RWPE2 (cell line): ENCODE data around the gene GPR148.
A peak's percentile ranks its signal among the peaks of the same experiment; 100 is the strongest.

Source experiments
- ATAC-seq: fragments of 200-7000 bp; cut with Tn5 transposase; 3 replicates; pipeline ENCODE4 v1.9.1; 2021; ENCODE audit warnings: low read depth
- DNase-seq: peaks from one replicate; pipeline ENCODE4 v3.0.0-alpha.2; 2020; ENCODE audit warnings: low spot score
- H3K27ac ChIP-seq: fragments of 450-650 bp; 2 replicates; pipeline ENCODE4 v1.5.1; 2017; ENCODE audit warnings: mild to moderate bottlenecking; ENCODE audit not compliant: poor library complexity, severe bottlenecking
- H3K27me3 ChIP-seq: fragments of 250-450 bp; sonication (Bioruptor Pico); 2 replicates; pipeline ENCODE4 v1.5.1; 2021; ENCODE audit warnings: mild to moderate bottlenecking, moderate library complexity; ENCODE audit not compliant: insufficient read depth, poor library complexity, severe bottlenecking
- H3K36me3 ChIP-seq: fragments of 250-450 bp; sonication (Bioruptor Pico); 2 replicates; pipeline ENCODE4 v1.5.1; 2020; ENCODE audit warnings: low read depth, mild to moderate bottlenecking, moderate library complexity
- H3K4me1 ChIP-seq: fragments of 250-450 bp; sonication (Bioruptor Pico); 2 replicates; pipeline ENCODE4 v1.5.1; 2021; ENCODE audit warnings: mild to moderate bottlenecking, moderate library complexity; ENCODE audit not compliant: insufficient read depth, poor library complexity, severe bottlenecking
- H3K4me3 ChIP-seq: fragments of 250-450 bp; sonication (Bioruptor Pico); 2 replicates; pipeline ENCODE4 v1.5.1; 2021; ENCODE audit warnings: mild to moderate bottlenecking, moderate library complexity; ENCODE audit not compliant: severe bottlenecking
- H3K9me3 ChIP-seq: fragments of 250-450 bp; sonication (Bioruptor Pico); 2 replicates; pipeline ENCODE4 v1.5.1; 2021; ENCODE audit warnings: mild to moderate bottlenecking, moderate library complexity; ENCODE audit not compliant: severe bottlenecking
- TF ChIP-seq, protein P1 (sequence below): fragments of 450-650 bp; IDR thresholded peaks from one replicate; pipeline ENCODE4 v1.5.1; 2017; ENCODE audit warnings: mild to moderate bottlenecking, moderate library complexity; ENCODE audit not compliant: poor library complexity, severe bottlenecking

Gene GPR148

DNA sequence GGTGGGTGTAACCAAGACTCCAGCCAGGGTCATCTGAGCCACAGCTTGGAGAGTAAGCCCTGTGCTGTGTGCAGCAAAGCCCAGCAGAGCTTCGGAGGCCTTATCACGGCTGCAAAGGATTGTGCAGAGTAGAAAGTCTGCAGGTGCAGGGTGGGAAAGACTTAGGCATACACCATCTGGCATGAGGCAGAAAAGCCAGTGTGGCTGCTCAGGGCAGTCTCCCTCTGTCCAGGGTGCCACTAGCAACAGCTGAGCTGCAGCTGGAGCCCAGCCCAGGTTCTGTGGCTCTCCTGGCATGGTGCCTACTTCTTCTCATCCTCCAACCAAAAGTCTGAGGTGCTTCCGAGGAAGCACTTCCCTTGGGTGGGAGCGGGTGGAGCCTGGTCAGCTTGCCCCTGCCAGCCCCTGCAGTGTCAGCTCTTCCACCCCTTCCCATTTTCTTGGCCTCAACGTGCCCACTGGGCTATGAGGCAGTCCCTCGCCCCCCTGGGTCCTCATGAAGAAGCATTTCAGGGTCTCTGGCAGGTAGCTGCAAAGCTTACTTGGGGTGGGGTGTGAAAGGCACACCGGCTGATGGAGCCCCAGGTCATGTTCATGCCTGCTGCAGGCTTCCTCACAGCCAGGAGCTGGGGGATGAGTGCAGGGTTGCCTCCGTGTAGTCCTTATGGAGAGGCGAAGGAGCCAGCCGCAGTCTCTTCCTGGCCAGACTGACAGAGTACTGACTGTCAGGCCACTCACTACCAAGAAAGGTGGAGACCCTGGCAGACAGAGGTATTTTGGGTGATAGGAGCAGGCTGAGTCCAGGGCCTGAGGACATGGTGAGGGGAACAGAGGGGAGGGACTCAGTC is 31.3 kb downstream of the GPR148 start:
- Histone ChIP-seq H3K27ac (no peak overlapping the region), H3K4me1 (no peaks in the 10 kb centered on the region), H3K27me3 (peaks cover 31% of the 10 kb centered on the region), H3K4me3 (no peak overlapping the region), H3K36me3 (no peaks in the 10 kb centered on the region), H3K9me3 (no peaks in the 10 kb centered on the region)
- DNase-seq = no peak
- TF ChIP-seq, protein P1, sequence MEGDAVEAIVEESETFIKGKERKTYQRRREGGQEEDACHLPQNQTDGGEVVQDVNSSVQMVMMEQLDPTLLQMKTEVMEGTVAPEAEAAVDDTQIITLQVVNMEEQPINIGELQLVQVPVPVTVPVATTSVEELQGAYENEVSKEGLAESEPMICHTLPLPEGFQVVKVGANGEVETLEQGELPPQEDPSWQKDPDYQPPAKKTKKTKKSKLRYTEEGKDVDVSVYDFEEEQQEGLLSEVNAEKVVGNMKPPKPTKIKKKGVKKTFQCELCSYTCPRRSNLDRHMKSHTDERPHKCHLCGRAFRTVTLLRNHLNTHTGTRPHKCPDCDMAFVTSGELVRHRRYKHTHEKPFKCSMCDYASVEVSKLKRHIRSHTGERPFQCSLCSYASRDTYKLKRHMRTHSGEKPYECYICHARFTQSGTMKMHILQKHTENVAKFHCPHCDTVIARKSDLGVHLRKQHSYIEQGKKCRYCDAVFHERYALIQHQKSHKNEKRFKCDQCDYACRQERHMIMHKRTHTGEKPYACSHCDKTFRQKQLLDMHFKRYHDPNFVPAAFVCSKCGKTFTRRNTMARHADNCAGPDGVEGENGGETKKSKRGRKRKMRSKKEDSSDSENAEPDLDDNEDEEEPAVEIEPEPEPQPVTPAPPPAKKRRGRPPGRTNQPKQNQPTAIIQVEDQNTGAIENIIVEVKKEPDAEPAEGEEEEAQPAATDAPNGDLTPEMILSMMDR = no peak
- peak; percentile 14; the same call in 1 of the 3 replicates for ATAC-seq

DNA sequence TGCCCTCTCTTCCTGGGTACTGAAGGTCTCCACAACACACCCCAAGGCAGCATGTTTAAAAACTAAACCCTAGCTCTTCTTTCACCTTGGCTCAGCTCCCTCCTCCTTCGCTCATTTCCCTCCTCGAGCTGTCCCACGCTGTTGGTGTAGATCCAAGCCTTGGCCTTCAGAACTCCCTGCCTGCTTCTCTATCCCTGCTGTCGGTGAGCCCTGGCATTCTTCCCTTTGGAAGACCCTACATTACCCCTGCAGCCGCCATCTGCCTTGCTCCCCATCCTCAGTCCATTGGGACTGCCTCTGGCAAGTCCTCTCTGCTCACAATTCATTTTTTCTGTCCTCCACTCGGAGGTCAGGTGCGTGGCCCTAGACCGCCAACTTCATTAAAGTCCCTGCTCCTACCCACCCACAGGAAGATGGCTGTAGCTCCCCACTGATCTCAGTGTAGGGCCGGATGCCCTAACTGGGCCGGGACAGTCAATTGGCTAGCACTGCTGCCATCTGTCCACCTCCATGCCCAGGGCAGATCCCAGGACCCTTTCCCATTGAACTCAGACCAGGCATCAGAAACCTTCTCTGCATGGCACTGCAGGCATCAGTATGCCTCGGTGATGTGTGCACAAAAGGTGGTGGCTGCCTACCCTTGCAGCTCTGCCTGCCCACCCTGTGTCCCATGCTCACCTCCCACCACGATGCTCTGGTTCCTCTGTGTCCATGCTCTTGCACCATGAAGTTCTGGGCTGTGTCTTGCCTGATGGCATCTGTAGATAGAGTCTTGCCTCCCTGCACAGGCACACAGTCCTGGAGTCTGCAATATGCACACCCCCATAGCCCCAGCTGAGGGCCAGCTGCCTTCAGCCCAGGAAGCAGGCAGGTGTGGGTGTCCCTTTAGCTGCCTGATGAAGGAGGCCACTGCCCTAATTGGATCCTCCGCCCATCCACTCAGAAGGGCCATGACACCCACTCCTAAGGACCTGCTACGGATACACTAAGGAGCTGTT is 32.2 kb downstream of the GPR148 start:
- TF ChIP-seq, protein P1 = no peak
- Histone ChIP-seq H3K4me3 (no peak overlapping the region), H3K36me3 (no peaks in the 10 kb centered on the region), H3K27ac (no peak overlapping the region), H3K4me1 (no peaks in the 10 kb centered on the region), H3K27me3 (peaks cover 24% of the 10 kb centered on the region), H3K9me3 (no peaks in the 10 kb centered on the region)
- DNase-seq (no peak), ATAC-seq (no peak; the same call in 2 of the 3 replicates)

DNA sequence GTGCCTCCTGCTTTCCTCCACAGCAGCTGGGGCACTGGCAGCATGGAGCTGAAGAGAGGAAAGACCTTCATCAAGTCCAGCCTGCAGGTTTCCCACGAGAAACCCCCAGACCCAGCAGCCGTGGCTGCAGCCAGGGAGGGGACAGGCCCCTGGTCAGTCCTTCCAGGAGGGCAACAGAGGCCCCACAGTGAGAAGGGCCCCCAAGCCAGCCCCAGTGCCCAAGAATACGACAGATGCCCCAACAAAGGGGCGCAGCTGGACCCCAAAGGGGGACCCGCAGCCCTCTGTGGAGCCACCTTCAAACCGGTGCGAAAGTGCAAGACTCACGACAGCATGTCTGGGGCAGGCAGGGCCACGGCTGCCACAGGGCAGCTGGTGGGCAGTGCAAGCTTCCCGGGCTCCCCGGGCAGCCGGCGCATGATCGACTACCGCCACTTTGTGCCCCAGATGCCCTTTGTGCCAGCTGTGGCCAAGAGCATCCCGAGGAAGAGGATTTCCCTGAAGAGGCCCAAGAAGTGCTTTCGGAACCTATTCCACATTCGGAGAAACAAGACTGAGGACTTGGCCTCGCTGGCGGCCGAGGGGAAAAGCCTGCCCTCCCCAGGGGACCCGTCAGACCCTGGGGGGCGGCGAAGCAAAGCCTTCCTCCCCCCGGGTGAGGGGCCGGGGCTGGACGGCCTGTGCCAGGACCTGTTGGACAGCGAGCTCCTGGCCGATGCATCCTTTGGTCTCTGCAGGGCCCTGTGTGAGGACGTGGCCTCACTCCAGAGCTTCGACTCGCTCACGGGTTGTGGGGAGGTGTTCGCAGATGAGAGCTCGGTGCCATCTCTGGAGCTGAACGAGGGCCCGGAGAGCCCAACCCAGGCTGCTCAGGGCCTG is 33.4 kb downstream of the GPR148 start:
- no peak for ATAC-seq
- Histone ChIP-seq H3K27me3 (peaks cover 12% of the 10 kb centered on the region), H3K36me3 (no peaks in the 10 kb centered on the region), H3K27ac (no peak overlapping the region), H3K4me3 (no peak overlapping the region), H3K9me3 (no peaks in the 10 kb centered on the region), H3K4me1 (no peaks in the 10 kb centered on the region)
- DNase-seq = no peak
- TF ChIP-seq, protein P1 = no peak

DNA sequence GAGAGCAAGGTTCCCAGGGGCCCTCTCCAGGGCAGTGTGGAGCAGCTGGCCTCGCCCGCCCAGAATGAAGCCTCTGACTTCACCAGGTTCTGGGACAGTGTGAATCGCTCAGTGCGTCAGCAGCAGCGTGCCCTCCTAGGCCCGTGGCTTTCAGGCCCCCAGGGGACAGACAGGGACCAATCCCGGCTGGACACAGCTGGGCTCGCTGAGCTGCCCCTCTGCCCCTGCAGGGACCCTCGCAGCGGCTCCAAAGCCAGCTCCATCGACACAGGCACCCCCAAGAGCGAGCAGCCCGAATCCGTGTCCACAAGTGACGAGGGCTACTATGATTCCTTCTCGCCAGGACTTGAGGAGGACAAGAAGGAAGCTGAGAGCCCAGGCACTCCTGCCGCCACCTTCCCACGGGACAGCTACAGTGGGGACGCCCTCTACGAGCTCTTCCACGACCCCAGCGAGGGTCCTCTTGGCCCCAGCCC is 34.1 kb downstream of the GPR148 start:
- Histone ChIP-seq H3K9me3 (no peaks in the 10 kb centered on the region), H3K36me3 (no peaks in the 10 kb centered on the region), H3K27ac (no peak overlapping the region), H3K27me3 (peaks cover 5% of the 10 kb centered on the region), H3K4me3 (no peak overlapping the region), H3K4me1 (no peaks in the 10 kb centered on the region)
- no peak for ATAC-seq
- DNase-seq = no peak
- TF ChIP-seq, protein P1 = no peak
